Measurements from ENCODE around the gene ELFN2.
A peak's percentile ranks its signal among the peaks of the same experiment; 100 is the strongest.

The ELFN2 gene

GRCh38 chr22:37378642-37379058, 48.6 kb downstream of the ELFN2 start:
- DNase-seq: no peak

GRCh38 chr22:37377927-37378326, 49.4 kb downstream of the ELFN2 start:
- DNase-seq: no peak

- no peak for DNase-seq
Observed at GRCh38 chr22:37377138-37377537, 50.1 kb downstream of the ELFN2 start.

- DNase-seq: no peak
Observed at GRCh38 chr22:37376643-37377042, 50.6 kb downstream of the ELFN2 start.

- no peak for DNase-seq
Observed at GRCh38 chr22:37375801-37376200, 51.5 kb downstream of the ELFN2 start.

- no peak for DNase-seq
Observed at GRCh38 chr22:37374571-37374970, 52.7 kb downstream of the ELFN2 start.

GRCh38 chr22:37373451-37373850, 53.8 kb downstream of the ELFN2 start:
- no peak for DNase-seq

- DNase-seq: no peak
Observed at GRCh38 chr22:37371911-37372310, 55.4 kb downstream of the ELFN2 start.

GRCh38 chr22:37371491-37371890, 55.8 kb downstream of the ELFN2 start:
- no peak for DNase-seq

- peak; percentile 70 for DNase-seq
Observed at GRCh38 chr22:37370306-37370979, 56.8 kb downstream of the ELFN2 start.

GRCh38 chr22:37369483-37369882, 57.8 kb downstream of the ELFN2 start:
- no peak for DNase-seq

- DNase-seq: no peak
Observed at GRCh38 chr22:37368058-37368457, 59.2 kb downstream of the ELFN2 start.

- DNase-seq: no peak
Observed at GRCh38 chr22:37366601-37367000, 60.7 kb downstream of the ELFN2 start.

GRCh38 chr22:37365950-37366349, 61.3 kb downstream of the ELFN2 start:
- no peak for DNase-seq

- DNase-seq: no peak
Observed at GRCh38 chr22:37363261-37363992, 63.9 kb downstream of the ELFN2 start.

GRCh38 chr22:37362621-37363020, 64.7 kb downstream of the ELFN2 start:
- no peak for DNase-seq

- DNase-seq: no peak
Observed at GRCh38 chr22:37358917-37359316, 68.4 kb downstream of the ELFN2 start.

GRCh38 chr22:37358386-37358785, 68.9 kb downstream of the ELFN2 start:
- no peak for DNase-seq

- DNase-seq: no peak
Observed at GRCh38 chr22:37357446-37358075, 69.7 kb downstream of the ELFN2 start.

- no peak for DNase-seq
Observed at GRCh38 chr22:37356922-37357321, 70.4 kb downstream of the ELFN2 start.

- no peak for DNase-seq
Observed at GRCh38 chr22:37355174-37355573, 72.1 kb downstream of the ELFN2 start.

- DNase-seq: no peak
Observed at GRCh38 chr22:37354670-37355069, 72.6 kb downstream of the ELFN2 start.

GRCh38 chr22:37354261-37354660, 73.0 kb downstream of the ELFN2 start:
- no peak for DNase-seq

- DNase-seq: no peak
Observed at GRCh38 chr22:37353839-37354238, 73.4 kb downstream of the ELFN2 start.
